RWPE1 (cell line): ENCODE measurements around the gene PF4V1.
"Not testable (repeated sequence)": the region's sequence is repeated elsewhere in the genome, so short reads cannot be mapped to it uniquely, and the experiment has no call there.

Experiments
- CTCF ChIA-PET: fragments of 350-600 bp; sonication (Branson Sonifier 250); formaldehyde crosslinking; extraction: SDS; loops from one replicate; lab custom pipeline; 2021; lab: Yijun Ruan, JAX
- POLR2A ChIA-PET: fragments of 400-600 bp; formaldehyde crosslinking; extraction: SDS; loops from one replicate; lab custom pipeline; 2020; ENCODE audit warnings: antibody characterized with exemption; ENCODE audit not compliant: low non-redundant PET; lab: Yijun Ruan, JAX
- DNase-seq: peaks from one replicate; pipeline ENCODE4 v3.0.0; 2012; ENCODE audit warnings: low spot score
- H3K27ac ChIP-seq: fragments of 450-650 bp; 2 replicates; pipeline ENCODE4 v1.5.1; 2017
- TF ChIP-seq, protein P1 (sequence below): fragments of 450-650 bp; conservative IDR thresholded peaks from 2 replicates; pipeline ENCODE4 v1.5.1; 2017; ENCODE audit warnings: low read depth, mild to moderate bottlenecking

PF4V1 gene

DNA sequence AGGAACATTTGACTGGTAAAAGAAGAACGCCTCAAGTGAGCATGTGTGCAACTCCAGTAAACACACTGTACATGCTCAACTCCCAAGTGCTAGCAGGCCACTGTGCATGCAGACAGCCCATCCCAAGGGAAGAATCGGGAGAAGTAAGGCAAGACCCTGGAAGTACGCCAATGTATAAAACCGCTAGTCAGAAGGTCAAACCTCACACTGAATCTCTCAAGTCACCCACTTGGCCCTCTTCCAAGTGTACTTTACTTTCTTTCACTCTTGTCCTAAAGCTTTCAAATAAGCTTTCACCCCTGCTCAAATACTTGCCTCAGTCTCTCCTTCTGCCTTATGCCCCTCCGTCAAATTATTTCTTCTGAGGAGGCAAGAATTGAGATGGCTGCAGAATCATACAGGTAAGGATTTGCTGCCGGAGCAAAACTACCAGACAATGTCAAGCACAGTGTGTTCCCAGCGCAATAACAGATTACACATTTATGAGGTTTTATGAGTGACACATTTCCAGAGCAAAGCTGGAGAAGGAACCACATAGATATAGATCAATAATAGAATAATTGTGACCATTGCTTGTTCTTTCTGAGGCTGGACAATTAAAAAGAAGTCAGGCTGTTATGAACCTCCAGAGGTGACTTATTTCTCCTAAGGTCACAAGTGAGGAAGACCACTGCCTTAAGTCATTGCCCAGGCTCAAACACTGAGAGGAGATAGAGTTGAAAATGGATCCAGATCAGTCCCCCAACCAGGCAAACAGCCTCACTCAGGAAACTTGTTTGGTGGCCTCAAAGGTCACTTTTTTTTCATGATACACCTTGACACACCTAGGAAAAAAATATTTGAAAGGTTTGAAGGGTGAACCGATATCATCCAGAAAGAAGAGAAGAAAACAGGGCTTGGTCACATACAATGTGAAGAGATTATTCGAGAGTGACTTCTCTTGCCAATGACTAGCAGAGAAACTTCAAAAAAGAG lies 42.4 kb downstream of the PF4V1 start:
- H3K27ac ChIP-seq = no peak overlapping the region
- no peak for DNase-seq
- TF ChIP-seq, protein P1, sequence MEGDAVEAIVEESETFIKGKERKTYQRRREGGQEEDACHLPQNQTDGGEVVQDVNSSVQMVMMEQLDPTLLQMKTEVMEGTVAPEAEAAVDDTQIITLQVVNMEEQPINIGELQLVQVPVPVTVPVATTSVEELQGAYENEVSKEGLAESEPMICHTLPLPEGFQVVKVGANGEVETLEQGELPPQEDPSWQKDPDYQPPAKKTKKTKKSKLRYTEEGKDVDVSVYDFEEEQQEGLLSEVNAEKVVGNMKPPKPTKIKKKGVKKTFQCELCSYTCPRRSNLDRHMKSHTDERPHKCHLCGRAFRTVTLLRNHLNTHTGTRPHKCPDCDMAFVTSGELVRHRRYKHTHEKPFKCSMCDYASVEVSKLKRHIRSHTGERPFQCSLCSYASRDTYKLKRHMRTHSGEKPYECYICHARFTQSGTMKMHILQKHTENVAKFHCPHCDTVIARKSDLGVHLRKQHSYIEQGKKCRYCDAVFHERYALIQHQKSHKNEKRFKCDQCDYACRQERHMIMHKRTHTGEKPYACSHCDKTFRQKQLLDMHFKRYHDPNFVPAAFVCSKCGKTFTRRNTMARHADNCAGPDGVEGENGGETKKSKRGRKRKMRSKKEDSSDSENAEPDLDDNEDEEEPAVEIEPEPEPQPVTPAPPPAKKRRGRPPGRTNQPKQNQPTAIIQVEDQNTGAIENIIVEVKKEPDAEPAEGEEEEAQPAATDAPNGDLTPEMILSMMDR = no peak
- ChIA-PET POLR2A (no interaction called here), CTCF (no interaction called here)

DNA sequence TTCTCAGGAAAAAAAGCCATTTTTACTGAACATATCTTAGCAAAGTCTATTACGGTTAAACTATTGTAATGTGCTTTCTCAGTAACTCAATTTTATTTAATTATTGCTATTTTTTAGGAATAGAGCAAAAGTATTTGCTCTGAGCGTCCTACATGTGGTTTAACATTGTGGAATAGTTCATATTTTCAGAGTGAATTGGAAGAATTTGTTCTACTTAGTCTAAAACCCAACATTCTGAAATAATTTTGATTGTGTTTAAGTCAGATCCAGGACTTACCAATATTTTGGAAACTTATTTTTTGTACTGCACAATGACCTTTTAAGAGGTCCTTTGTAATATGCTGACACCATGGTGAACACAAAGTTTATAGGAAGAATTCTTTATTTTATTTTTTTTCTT lies 43.3 kb downstream of the PF4V1 start:
- DNase-seq = no peak
- no peak overlapping the region for H3K27ac ChIP-seq
- TF ChIP-seq, protein P1 = no peak
- ChIA-PET POLR2A (no interaction called here), CTCF (no interaction called here)

DNA sequence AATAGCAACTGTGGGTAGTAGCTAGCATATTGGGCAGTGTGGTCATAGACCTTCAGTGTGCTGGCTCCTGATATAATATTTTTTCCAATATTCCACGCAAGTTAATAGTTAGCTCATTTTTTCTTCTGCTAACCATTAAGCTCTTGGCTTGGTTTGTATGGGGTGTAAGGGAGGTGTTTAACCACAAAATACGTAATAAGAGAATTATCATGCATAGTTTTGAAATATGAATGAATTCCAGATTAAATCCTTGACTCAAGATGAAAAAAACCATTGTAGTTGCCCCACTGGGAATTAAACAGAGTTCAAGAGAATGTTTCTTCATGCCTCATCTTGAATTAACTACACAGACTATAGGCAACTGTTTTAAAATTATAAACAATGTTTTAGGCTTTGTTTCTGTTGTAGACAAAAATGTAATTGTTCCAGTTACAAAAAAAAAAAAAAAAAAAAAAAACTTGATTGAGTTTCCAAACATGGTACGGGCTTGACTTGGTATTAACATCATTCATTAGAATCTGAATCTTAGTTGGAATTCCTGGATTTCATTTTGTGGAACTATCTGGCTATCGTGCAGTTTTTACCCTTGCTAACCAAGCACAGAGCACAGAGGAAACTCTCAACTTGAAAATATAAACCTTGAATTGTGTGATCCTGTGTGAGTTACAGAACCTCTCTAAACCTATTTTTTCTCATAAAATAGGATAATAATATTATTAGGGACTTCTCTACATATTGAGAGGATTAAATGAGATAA lies 44.5 kb downstream of the PF4V1 start:
- TF ChIP-seq, protein P1 = no peak
- CTCF ChIA-PET = interaction anchor here (0.6 kb wide), 1 partner anchor 125 kb away, joined by 8 read pairs; no protein-coding TSS in a partner anchor
- no peak for DNase-seq
- POLR2A ChIA-PET = no interaction called here
- no peak overlapping the region for H3K27ac ChIP-seq

DNA sequence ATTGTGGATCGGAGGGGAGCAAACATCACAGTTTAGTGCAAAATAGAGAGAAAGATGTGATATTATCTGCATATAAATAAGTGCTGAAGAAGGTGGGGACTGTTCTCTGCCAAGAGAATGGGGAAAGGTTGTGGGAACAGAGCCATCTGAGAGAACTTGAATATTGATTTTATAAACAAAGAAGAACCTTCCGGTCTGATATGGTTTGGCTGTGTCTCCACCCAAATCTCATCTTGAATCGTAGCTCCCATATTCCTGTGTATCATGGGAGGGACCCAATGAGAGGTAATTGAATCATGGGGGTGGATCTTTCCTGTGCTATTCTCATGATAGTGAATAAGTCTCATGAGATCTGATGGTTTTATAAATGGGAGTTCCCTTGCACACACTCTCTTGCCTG lies 46.2 kb downstream of the PF4V1 start:
- H3K27ac ChIP-seq, POLR2A ChIA-PET, DNase-seq: not testable (repeated sequence)
- CTCF ChIA-PET = interaction anchor here (1.1 kb wide), 1 partner anchor 20 kb away, joined by 3 read pairs; no protein-coding TSS in a partner anchor

DNA sequence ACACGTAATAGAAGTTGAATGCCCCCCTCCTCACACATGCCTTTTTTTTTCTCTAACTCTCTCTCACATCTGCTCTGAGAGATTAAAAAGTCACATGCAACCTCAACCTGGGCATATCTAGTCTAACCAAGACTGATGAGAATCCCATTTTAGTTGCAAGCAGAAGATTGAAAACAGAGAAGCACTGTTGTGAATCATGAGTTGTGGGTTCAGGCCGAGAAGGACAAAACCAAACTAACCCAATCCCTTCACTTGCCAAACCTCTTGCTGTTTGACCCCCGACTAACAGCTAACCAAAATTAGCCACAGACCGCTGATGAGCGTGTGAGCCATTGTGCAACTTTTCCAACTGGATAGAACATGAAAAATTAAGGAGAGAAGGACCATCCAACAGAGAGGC lies 47.9 kb downstream of the PF4V1 start:
- H3K27ac ChIP-seq = no peak overlapping the region
- POLR2A ChIA-PET = no interaction called here
- TF ChIP-seq, protein P1 = no peak
- DNase-seq = no peak
- CTCF ChIA-PET = interaction anchor here (0.7 kb wide), 1 partner anchor 654 kb away, joined by 4 read pairs; no protein-coding TSS in a partner anchor

DNA sequence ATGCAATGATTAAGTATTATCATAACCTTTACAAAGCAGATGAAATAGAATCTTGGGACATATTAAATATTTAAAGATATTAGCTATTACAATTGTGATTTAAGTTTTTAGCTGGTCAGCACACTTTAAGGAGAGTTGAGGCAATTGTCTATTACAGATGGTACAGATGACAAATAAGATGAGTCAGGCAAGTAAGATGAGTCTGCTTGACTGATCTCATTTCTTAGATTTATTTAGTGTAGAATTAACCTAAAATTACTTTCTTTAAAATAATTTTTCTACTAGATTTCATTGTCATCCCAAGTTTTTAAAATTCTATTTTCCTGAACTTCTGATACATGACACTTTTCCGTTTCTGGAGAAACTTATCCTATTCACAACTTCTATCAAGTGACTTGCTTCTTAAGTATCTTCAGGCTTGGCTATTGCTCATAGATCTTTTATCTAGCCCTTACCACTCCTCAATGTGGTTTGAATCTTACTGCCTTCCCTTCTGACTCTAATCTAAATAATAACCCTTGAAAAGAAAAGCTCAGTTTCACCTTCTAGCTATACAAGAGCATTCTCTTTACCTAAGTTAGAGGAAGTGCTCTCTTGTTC lies 49.0 kb downstream of the PF4V1 start:
- H3K27ac ChIP-seq = no peak overlapping the region
- TF ChIP-seq, protein P1 = no peak
- DNase-seq = peak; percentile 19
- ChIA-PET POLR2A (no interaction called here), CTCF (no interaction called here)
